ENCODE results near the gene MPZL3.

The MPZL3 gene

GRCh38 chr11:118281284-118281683, 29.1 kb upstream of the MPZL3 start:
- no peak for TF ChIP-seq CTCF (IDR thresholded peaks at IDR 0.05; ENCODE audit: extremely low read depth, missing control alignments)
- DNase-seq (ENCODE audit: low spot score): peak; percentile 38

- DNase-seq (ENCODE audit: low spot score): peak; percentile 13
Measured at GRCh38 chr11:118277312-118277711, 25.1 kb upstream of the MPZL3 start.

GRCh38 chr11:118276422-118276821, 24.3 kb upstream of the MPZL3 start:
- DNase-seq (ENCODE audit: low spot score): no peak
- no peak for TF ChIP-seq CTCF (IDR thresholded peaks at IDR 0.05; ENCODE audit: extremely low read depth, missing control alignments)

More at GRCh38 chr11:118277312-118277711, 25.1 kb upstream of the MPZL3 start:
- TF ChIP-seq CTCF (IDR thresholded peaks at IDR 0.05; ENCODE audit: extremely low read depth, missing control alignments): no peak

GRCh38 chr11:118275176-118275575, 23.0 kb upstream of the MPZL3 start:
- TF ChIP-seq CTCF (IDR thresholded peaks at IDR 0.05; ENCODE audit: extremely low read depth, missing control alignments): no peak
- no peak for DNase-seq (ENCODE audit: low spot score)

- TF ChIP-seq CTCF (IDR thresholded peaks at IDR 0.05; ENCODE audit: extremely low read depth, missing control alignments): no peak
- no peak for DNase-seq (ENCODE audit: low spot score)
Measured at GRCh38 chr11:118274186-118274585, 22.0 kb upstream of the MPZL3 start.

- no peak for DNase-seq (ENCODE audit: low spot score)
- TF ChIP-seq CTCF (IDR thresholded peaks at IDR 0.05; ENCODE audit: extremely low read depth, missing control alignments): no peak
Measured at GRCh38 chr11:118272001-118272400, 19.8 kb upstream of the MPZL3 start.

GRCh38 chr11:118267486-118267885, 15.3 kb upstream of the MPZL3 start:
- no peak for TF ChIP-seq CTCF (IDR thresholded peaks at IDR 0.05; ENCODE audit: extremely low read depth, missing control alignments)
- no peak for DNase-seq (ENCODE audit: low spot score)

Measured in GM20000 (cell line).